ENCODE data around the gene CDPF1. TPM values are rescaled to one million over a fixed set of nuclear protein-coding genes. Genes with fewer than 3 reads are reported as not detected.

CDPF1 gene
- total RNA-seq, 3 donors from 2014 or later, result 6.6 to 10.4 (median 6.7) TPM

DNA sequence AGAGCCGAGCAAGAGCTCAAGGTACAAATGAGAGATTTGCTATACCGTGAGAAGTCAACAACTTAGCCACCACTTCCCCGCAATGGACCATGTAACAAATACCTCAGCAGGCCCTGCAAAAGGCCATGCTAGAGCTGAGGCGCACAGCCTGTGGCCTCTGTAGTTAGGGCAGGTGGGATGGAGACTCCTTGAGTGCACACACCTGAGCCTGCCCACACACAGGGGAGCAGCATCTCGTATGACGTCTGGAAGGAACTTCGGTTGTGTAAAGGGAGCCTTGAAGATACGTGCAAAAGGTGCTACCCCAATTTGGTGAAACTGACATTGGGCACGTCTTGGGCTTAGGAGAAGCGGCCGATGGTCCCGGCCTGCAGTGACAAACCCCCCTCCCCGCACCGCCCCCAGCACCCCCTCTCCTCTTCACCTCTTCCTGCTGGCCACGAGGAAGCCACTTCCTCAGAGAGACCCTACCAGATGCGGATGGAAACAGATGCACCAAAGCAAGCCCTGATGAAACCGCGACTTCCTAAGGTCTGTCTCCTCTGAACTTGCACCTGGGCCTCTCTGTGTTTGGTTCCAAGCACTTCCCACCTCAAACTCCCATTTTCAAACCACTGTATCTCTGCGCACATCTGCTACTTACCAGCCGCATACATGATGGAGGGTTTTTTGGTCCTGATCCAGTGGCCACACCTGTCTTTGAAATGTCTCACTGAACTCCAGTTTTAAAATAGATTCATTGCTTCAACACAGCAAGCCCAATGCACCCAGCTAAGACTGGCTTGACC is 10.6 kb downstream of the CDPF1 start:
- DNase-seq, result no peak
- Histone ChIP-seq H3K36me3 (ENCODE audit: low read depth) (peaks cover 6% of the 10 kb centered on the region), H3K9me3 (no peaks in the 10 kb centered on the region), H3K4me3 (no peak overlapping the region), H3K4me1 (ENCODE audit: low read depth) (no peaks in the 10 kb centered on the region)
- TF ChIP-seq, protein P1, sequence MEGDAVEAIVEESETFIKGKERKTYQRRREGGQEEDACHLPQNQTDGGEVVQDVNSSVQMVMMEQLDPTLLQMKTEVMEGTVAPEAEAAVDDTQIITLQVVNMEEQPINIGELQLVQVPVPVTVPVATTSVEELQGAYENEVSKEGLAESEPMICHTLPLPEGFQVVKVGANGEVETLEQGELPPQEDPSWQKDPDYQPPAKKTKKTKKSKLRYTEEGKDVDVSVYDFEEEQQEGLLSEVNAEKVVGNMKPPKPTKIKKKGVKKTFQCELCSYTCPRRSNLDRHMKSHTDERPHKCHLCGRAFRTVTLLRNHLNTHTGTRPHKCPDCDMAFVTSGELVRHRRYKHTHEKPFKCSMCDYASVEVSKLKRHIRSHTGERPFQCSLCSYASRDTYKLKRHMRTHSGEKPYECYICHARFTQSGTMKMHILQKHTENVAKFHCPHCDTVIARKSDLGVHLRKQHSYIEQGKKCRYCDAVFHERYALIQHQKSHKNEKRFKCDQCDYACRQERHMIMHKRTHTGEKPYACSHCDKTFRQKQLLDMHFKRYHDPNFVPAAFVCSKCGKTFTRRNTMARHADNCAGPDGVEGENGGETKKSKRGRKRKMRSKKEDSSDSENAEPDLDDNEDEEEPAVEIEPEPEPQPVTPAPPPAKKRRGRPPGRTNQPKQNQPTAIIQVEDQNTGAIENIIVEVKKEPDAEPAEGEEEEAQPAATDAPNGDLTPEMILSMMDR (IDR thresholded peaks at IDR 0.05), result no peak
- peak; percentile 34 for ATAC-seq
- intact Hi-C loops (cut with DNase I, micrococcal nuclease), result no loop called here

DNA sequence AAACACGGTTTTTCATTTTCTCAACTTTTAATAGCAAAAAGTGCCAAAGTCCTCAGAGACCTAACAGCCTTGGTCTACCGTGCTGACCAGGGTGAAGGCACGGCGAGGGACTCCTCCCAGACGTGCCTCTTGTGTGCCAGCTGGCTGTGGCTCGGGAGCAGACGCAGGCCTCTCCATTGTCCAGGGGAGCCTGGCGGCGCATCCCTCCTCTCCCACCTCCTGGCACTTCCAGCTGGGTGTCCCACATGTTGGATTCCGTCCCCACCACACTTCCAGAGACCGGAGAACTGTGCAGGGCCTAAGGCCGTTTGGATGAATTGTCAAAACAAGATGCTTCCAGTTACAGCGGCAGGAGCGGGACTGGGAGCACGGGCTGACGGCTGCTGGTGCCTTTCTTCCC is 11.6 kb downstream of the CDPF1 start:
- Histone ChIP-seq H3K4me3 (no peak overlapping the region), H3K36me3 (ENCODE audit: low read depth) (peaks cover 6% of the 10 kb centered on the region), H3K4me1 (ENCODE audit: low read depth) (no peaks in the 10 kb centered on the region), H3K9me3 (no peaks in the 10 kb centered on the region)
- no peak for DNase-seq
- intact Hi-C loops (cut with DNase I, micrococcal nuclease), result no loop called here
- no peak for ATAC-seq
- TF ChIP-seq, protein P1 (IDR thresholded peaks at IDR 0.05), result no peak

DNA sequence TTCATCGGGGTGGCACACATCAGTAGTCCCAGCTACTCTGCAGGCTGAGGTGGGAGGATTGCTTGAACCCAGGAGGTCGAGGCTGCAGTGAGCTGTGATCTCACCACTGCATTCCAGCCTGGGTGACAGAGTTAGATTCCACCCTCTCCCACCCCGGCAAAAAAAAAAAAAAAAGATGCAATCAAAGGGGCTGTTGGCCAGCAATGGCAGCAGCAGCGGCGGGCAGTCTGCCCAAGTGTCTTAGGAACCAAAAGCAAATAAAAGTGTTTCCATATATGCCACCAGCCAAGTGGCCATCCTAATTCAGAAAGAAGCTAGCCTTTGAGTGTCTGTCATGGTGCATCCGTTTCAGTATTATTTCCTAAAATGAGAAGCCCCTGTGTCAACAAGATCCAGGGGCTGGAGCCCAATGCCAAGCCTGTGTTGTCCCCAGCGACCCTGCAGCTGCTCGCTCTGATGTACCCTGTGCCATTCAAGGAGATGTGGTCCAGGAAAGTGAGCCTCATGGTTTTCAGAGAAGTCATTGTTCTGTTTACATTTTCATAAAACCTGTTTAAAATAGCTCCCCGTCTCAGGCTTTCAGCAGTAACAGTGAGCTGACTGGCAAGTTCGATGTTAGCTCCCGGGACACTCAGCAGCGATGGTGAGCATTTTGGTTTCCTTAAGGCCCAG is 12.5 kb downstream of the CDPF1 start:
- H3K36me3 ChIP-seq (ENCODE audit: low read depth), result peaks cover 6% of the 10 kb centered on the region
- H3K9me3 ChIP-seq, result no peaks in the 10 kb centered on the region
- H3K4me3 ChIP-seq, result no peak overlapping the region
- intact Hi-C loops (cut with DNase I, micrococcal nuclease), result no loop called here
- no peak for DNase-seq
- ATAC-seq, result no peak
- H3K4me1 ChIP-seq (ENCODE audit: low read depth), result no peaks in the 10 kb centered on the region
- TF ChIP-seq, protein P1 (IDR thresholded peaks at IDR 0.05), result no peak

DNA sequence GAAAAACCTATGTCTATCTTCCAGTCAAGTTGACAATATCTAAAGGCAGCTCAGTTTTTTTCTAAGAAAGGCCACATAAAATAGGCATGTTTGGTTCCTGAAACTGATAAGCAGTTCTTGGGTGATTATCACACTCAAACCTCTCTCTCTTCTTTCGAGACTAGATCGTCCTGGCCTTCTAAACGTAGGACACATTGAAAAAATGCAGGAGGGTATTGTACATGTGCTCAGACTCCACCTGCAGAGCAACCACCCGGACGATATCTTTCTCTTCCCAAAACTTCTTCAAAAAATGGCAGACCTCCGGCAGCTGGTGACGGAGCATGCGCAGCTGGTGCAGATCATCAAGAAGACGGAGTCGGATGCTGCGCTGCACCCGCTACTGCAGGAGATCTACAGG is 15.1 kb downstream of the CDPF1 start:
- intact Hi-C loops (cut with DNase I, micrococcal nuclease), result no loop called here
- Histone ChIP-seq H3K4me3 (no peak overlapping the region), H3K9me3 (no peaks in the 10 kb centered on the region), H3K36me3 (ENCODE audit: low read depth) (peaks cover 6% of the 10 kb centered on the region), H3K4me1 (ENCODE audit: low read depth) (no peaks in the 10 kb centered on the region)
- DNase-seq (no peak), ATAC-seq (no peak)
- TF ChIP-seq, protein P1 (IDR thresholded peaks at IDR 0.05), result no peak

DNA sequence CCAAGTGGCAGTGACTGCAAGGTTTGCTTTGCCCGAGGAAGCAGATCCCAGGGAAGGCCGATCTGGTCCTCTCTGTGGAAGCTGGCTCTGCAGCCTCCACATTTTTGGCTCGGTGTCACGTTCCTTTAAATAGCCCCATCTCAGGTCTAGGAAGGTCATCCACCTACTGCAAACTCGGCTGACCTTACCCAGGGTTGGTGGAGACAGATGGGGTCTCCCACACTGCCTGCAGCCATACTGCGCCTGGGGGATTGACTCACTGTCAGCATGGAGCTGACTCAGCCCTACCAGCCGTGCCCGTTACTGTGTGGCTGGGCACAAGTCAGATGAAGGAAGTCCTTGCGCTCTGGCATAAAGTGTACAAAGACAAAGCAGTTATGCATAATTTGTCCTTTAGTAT is 16.9 kb downstream of the CDPF1 start:
- peak; percentile 22 for ATAC-seq
- no peak for DNase-seq
- TF ChIP-seq, protein P1 (IDR thresholded peaks at IDR 0.05), result no peak
- Histone ChIP-seq H3K4me3 (no peak overlapping the region), H3K4me1 (ENCODE audit: low read depth) (no peaks in the 10 kb centered on the region), H3K36me3 (ENCODE audit: low read depth) (peaks cover 6% of the 10 kb centered on the region), H3K9me3 (no peaks in the 10 kb centered on the region)
- intact Hi-C loops (cut with DNase I, micrococcal nuclease), result no loop called here

All from mucosa of descending colon (tissue), 3 donors.